Liver (tissue), 9 donors: Measurements from ENCODE around the gene ACOXL. TPM values are rescaled to one million over a fixed set of nuclear protein-coding genes. Genes with fewer than 3 reads are reported as not detected.

Source experiments
- DNase-seq: peaks from one replicate; pipeline ENCODE4 v3.0.0-alpha.2; 2017; ENCODE audit warnings: low spot score
- H3K27ac ChIP-seq, 2 donors: one replicate each; pipeline ENCODE4 v1.7.0; 2013; ENCODE audit warnings: inconsistent platforms in 2 of 2, low read length in 2 of 2, control low read depth in 1 of 2, low read depth in 1 of 2, mild to moderate bottlenecking in 1 of 2
- H3K27me3 ChIP-seq, 4 donors: one replicate each; pipeline versions ENCODE4 v1.6.1 to v1.7.0; 2013; ENCODE audit warnings: low read length in 3 of 4, inconsistent platforms in 1 of 4, mild to moderate bottlenecking in 1 of 4, moderate library complexity in 1 of 4; ENCODE audit not compliant: control insufficient read depth in 4 of 4, insufficient read depth in 4 of 4
- H3K36me3 ChIP-seq, 4 donors: one replicate each; pipeline versions ENCODE4 v1.6.1 to v1.7.0; 2013; ENCODE audit warnings: low read length in 3 of 4, mild to moderate bottlenecking in 3 of 4, low read depth in 1 of 4, moderate library complexity in 1 of 4; ENCODE audit not compliant: control insufficient read depth in 4 of 4, insufficient read depth in 3 of 4
- H3K4me1 ChIP-seq, 4 donors: one replicate each; pipeline versions ENCODE4 v1.6.1 to v1.7.0; 2013; ENCODE audit warnings: low read length in 3 of 4, mild to moderate bottlenecking in 3 of 4, moderate library complexity in 1 of 4; ENCODE audit not compliant: control insufficient read depth in 4 of 4, insufficient read depth in 4 of 4
- H3K4me3 ChIP-seq, 3 donors: one replicate each; pipeline versions ENCODE4 v1.6.1 to v1.7.0; 2013; ENCODE audit warnings: low read length in 3 of 3, control low read depth in 1 of 3, low read depth in 1 of 3, mild to moderate bottlenecking in 1 of 3
- H3K9ac ChIP-seq, 2 donors: one replicate each; pipeline ENCODE4 v1.7.0; 2013; ENCODE audit warnings: low read length in 2 of 2, mild to moderate bottlenecking in 2 of 2, moderate library complexity in 2 of 2, control low read depth in 1 of 2, low read depth in 1 of 2
- H3K9me3 ChIP-seq, 4 donors: one replicate each; pipeline versions ENCODE4 v1.6.1 to v1.7.0; 2013; ENCODE audit warnings: low read length in 3 of 4; ENCODE audit not compliant: control insufficient read depth in 4 of 4
- ATF3 ChIP-seq: IDR thresholded peaks from 2 replicates; pipeline ENCODE4 v1.6.1; 2016; ENCODE audit warnings: antibody characterized with exemption
- CTCF ChIP-seq: fragments of 150-350 bp; IDR thresholded peaks from 2 replicates; pipeline ENCODE4 v1.5.1; 2017; ENCODE audit warnings: improper control_type of control experiment, low read depth, low read length; ENCODE audit not compliant: missing input control
- EGR1 ChIP-seq, 2 donors: IDR thresholded peaks; 2 replicates each; pipeline ENCODE4 v1.6.1; 2016 to 2018; ENCODE audit warnings: antibody characterized with exemption in 2 of 2, low read depth in 2 of 2
- FOXA1 ChIP-seq: IDR thresholded peaks from 2 replicates; pipeline ENCODE4 v1.6.1; 2016; ENCODE audit warnings: antibody characterized with exemption
- FOXA2 ChIP-seq: IDR thresholded peaks from 2 replicates; pipeline ENCODE4 v1.6.1; 2016; ENCODE audit warnings: antibody characterized with exemption
- GABPA ChIP-seq, 2 donors: IDR thresholded peaks in 1 of 2; conservative IDR thresholded peaks in 1 of 2; 2 replicates each; pipeline ENCODE4 v1.6.1; 2016; ENCODE audit warnings: antibody characterized with exemption in 2 of 2, mild to moderate bottlenecking in 1 of 2, moderate library complexity in 1 of 2
- HNF4A ChIP-seq, 2 donors: conservative IDR thresholded peaks; 2 replicates each; pipeline ENCODE4 v1.6.1; 2016; ENCODE audit warnings: antibody characterized with exemption in 2 of 2, mild to moderate bottlenecking in 2 of 2
- HNF4G ChIP-seq: IDR thresholded peaks from 2 replicates; pipeline ENCODE4 v1.6.1; 2016; ENCODE audit warnings: antibody characterized with exemption
- JUND ChIP-seq, 2 donors: IDR thresholded peaks; 2 replicates each; pipeline ENCODE4 v1.6.1; 2016; ENCODE audit warnings: antibody characterized with exemption in 2 of 2
- NR2F2 ChIP-seq: IDR thresholded peaks from 2 replicates; pipeline ENCODE4 v1.6.1; 2016; ENCODE audit warnings: antibody characterized with exemption
- RAD21 ChIP-seq, 2 donors: IDR thresholded peaks; 2 replicates each; pipeline ENCODE4 v1.6.1; 2016; ENCODE audit warnings: antibody characterized with exemption in 2 of 2, mild to moderate bottlenecking in 2 of 2
- RXRA ChIP-seq, 2 donors: IDR thresholded peaks; 2 replicates each; pipeline ENCODE4 v1.6.1; 2017 to 2018; ENCODE audit warnings: antibody characterized with exemption in 2 of 2, mild to moderate bottlenecking in 1 of 2
- SP1 ChIP-seq: IDR thresholded peaks from 2 replicates; pipeline ENCODE4 v1.6.1; 2018; ENCODE audit warnings: antibody characterized with exemption, mild to moderate bottlenecking
- TAF1 ChIP-seq: conservative IDR thresholded peaks from 2 replicates; pipeline ENCODE4 v1.6.1; 2016; ENCODE audit warnings: antibody characterized with exemption, mild to moderate bottlenecking
- YY1 ChIP-seq: IDR thresholded peaks from 2 replicates; pipeline ENCODE4 v1.6.1; 2016; ENCODE audit warnings: antibody characterized with exemption, mild to moderate bottlenecking
- WGBS: extraction: QIAGEN DNeasy Blood & Tissue Kit; methylation state at CpG from one replicate; pipeline ENCODE4 v1.1.7; 2013; 5-methylcytosine and 5-hydroxymethylcytosine counted together
- polyA plus RNA-seq, 2 donors: library from polyadenylated mRNA; stranded (reverse) in 1 of 2; unstranded in 1 of 2; fragments of 200-250 nt in 1 of 2; fragments of >200 nt in 1 of 2; fragmentation: Nextera tagmentation in 1 of 2; extraction: Ambion mirVana in 1 of 2; gene quantifications; one replicate each; pipeline versions ENCODE4 v1.2.1 to v1.2.3, GENCODE V29; 2013 to 2015
- total RNA-seq, 2 donors: library from RNA; depleted of rRNA; stranded (reverse); fragments of >200 nt; gene quantifications; one replicate each; pipeline ENCODE4 v1.2.3, GENCODE V29; 2014
- TF ChIP-seq, protein P1 (sequence below): IDR thresholded peaks from 2 replicates; pipeline ENCODE4 v1.6.1; 2016; ENCODE audit warnings: antibody characterized with exemption
- TF ChIP-seq, protein P2 (sequence below): IDR thresholded peaks from 2 replicates; pipeline ENCODE4 v1.6.1; 2016; ENCODE audit warnings: antibody characterized with exemption
- donor health status: healthy.
- donor health status: healthy.
- donor health status: healthy.
- donor health status: healthy.
- donor health status: healthy.

The ACOXL gene
- total and polyA plus RNA-seq, 4 donors, result 0.07 TPM; not detected in 3

GRCh38 chr2:110881908-110882307 is 149.5 kb downstream of the ACOXL start (continued):
- TF ChIP-seq CTCF (no peak), FOXA2 (no peak), JUND (IDR thresholded peaks at IDR 0.05) (no peak), HNF4G (no peak), TAF1 (no peak), RXRA (IDR thresholded peaks at IDR 0.05) (no peak), HNF4A (conservative IDR thresholded peaks at IDR 0.05) (no peak), GABPA (IDR thresholded peaks at IDR 0.05 in 1 of 2, conservative IDR thresholded peaks at IDR 0.05 in 1 of 2) (no peak), RAD21 (IDR thresholded peaks at IDR 0.05) (no peak), FOXA1 (no peak)

- TF ChIP-seq YY1 (no peak), FOXA2 (no peak), HNF4G (no peak), GABPA (IDR thresholded peaks at IDR 0.05 in 1 of 2, conservative IDR thresholded peaks at IDR 0.05 in 1 of 2) (no peak), JUND (IDR thresholded peaks at IDR 0.05) (no peak), EGR1 (IDR thresholded peaks at IDR 0.05; ENCODE audit: low read depth in 2 of 2) (no peak), RAD21 (IDR thresholded peaks at IDR 0.05) (no peak), CTCF (no peak), NR2F2 (no peak), TAF1 (no peak), ATF3 (no peak), SP1 (no peak), HNF4A (conservative IDR thresholded peaks at IDR 0.05) (no peak)
- TF ChIP-seq, protein P1, sequence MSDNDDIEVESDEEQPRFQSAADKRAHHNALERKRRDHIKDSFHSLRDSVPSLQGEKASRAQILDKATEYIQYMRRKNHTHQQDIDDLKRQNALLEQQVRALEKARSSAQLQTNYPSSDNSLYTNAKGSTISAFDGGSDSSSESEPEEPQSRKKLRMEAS, result no peak
- TF ChIP-seq, protein P2, sequence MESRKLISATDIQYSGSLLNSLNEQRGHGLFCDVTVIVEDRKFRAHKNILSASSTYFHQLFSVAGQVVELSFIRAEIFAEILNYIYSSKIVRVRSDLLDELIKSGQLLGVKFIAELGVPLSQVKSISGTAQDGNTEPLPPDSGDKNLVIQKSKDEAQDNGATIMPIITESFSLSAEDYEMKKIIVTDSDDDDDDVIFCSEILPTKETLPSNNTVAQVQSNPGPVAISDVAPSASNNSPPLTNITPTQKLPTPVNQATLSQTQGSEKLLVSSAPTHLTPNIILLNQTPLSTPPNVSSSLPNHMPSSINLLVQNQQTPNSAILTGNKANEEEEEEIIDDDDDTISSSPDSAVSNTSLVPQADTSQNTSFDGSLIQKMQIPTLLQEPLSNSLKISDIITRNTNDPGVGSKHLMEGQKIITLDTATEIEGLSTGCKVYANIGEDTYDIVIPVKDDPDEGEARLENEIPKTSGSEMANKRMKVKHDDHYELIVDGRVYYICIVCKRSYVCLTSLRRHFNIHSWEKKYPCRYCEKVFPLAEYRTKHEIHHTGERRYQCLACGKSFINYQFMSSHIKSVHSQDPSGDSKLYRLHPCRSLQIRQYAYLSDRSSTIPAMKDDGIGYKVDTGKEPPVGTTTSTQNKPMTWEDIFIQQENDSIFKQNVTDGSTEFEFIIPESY, result no peak
- no peaks in the 10 kb centered on the region for H3K4me1 ChIP-seq
- 91% methylated on average over 1 of the region's 1 CpG for WGBS
- H3K9ac ChIP-seq, result no peak overlapping the region
- no peaks in the 10 kb centered on the region for H3K36me3 ChIP-seq
- no peak overlapping the region for H3K4me3 ChIP-seq
- H3K9me3 ChIP-seq, result no peaks in the 10 kb centered on the region
- H3K27ac ChIP-seq, result no peak overlapping the region
- no peak for DNase-seq
- no peaks in the 10 kb centered on the region for H3K27me3 ChIP-seq
These were observed 151.0 kb downstream of the ACOXL start for GRCh38 chr2:110883406-110883805.
